Esophagus squamous epithelium (tissue), 4 donors: ENCODE measurements around the gene CDH13.

Source experiments
- POLR2A ChIP-seq, 4 donors: fragments of 450-650 bp; IDR thresholded peaks; one replicate each; pipeline ENCODE4 v1.6.1; 2017; ENCODE audit warnings: antibody characterized with exemption in 4 of 4, mild to moderate bottlenecking in 4 of 4, moderate library complexity in 3 of 4
- TF ChIP-seq, protein P1 (sequence below), 6 experiments: fragments of 450-650 bp in 4 of 6; fragments of 200-600 bp in 2 of 6; sonication (generic) in 2 of 6; IDR thresholded peaks; one replicate each; pipeline ENCODE4 v1.5.1; 2016 to 2019; ENCODE audit warnings: antibody characterized with exemption in 6 of 6, mild to moderate bottlenecking in 4 of 6, moderate library complexity in 4 of 6

DNA sequence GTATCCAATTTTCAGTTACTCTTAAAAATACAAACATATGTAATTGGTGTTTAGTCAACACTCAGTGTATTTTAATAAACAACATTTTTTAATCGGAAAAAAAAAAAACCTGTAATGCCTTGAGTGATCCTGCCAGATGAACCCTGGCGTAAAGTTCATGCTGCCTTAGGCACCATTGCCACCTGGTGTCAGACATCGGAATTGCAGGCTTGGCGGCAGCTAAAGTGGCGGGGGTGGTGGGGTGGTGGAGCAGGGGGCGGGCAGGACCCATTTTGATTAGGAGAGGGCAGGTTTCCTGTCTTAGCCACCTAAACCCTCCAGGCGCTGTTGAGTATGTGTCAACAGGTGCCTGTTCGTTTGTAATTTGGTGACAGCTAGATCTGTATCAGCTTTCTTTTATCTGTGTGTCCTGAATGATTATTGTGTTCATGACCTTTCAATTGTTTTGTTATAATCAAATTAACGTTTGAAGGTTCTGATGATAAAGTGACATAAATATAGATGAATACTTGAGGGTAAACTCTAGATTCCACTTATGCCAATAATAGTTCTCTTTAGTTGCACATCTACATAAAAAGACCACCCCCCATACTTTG lies 588.7 kb downstream of the CDH13 start:
- TF ChIP-seq, protein P1, sequence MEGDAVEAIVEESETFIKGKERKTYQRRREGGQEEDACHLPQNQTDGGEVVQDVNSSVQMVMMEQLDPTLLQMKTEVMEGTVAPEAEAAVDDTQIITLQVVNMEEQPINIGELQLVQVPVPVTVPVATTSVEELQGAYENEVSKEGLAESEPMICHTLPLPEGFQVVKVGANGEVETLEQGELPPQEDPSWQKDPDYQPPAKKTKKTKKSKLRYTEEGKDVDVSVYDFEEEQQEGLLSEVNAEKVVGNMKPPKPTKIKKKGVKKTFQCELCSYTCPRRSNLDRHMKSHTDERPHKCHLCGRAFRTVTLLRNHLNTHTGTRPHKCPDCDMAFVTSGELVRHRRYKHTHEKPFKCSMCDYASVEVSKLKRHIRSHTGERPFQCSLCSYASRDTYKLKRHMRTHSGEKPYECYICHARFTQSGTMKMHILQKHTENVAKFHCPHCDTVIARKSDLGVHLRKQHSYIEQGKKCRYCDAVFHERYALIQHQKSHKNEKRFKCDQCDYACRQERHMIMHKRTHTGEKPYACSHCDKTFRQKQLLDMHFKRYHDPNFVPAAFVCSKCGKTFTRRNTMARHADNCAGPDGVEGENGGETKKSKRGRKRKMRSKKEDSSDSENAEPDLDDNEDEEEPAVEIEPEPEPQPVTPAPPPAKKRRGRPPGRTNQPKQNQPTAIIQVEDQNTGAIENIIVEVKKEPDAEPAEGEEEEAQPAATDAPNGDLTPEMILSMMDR (IDR thresholded peaks at IDR 0.05), result peak; percentile 42 to 73 (median 60)
- TF ChIP-seq POLR2A (IDR thresholded peaks at IDR 0.05), result no peak
